Stimulated activated CD4-positive, alpha-beta T cell treated with anti-CD3 and anti-CD28 coated beads, TNF-alpha, amount 100 ng/mL, for 4 hours (primary cell): ENCODE data around the gene METAP2.

Source experiments
- DNase-seq, 3 experiments: peaks; one replicate each; pipeline ENCODE4 v3.0.0-alpha.2; 2020; ENCODE audit warnings: low read depth in 3 of 3

Gene METAP2

DNA sequence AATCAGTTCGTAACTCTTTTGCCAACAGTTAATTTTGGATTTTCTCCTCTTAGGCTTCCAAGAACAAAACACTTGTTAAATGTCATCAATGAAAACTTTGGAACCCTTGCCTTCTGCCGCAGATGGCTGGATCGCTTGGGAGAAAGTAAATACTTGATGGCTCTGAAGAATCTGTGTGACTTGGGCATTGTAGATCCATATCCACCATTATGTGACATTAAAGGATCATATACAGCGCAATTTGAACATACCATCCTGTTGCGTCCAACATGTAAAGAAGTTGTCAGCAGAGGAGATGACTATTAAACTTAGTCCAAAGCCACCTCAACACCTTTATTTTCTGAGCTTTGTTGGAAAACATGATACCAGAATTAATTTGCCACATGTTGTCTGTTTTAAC, 39.6 kb downstream of the METAP2 start:
- DNase-seq, result no peak

GRCh38 chr12:95515197-95515596, 41.2 kb downstream of the METAP2 start:
- DNase-seq, result no peak

DNA sequence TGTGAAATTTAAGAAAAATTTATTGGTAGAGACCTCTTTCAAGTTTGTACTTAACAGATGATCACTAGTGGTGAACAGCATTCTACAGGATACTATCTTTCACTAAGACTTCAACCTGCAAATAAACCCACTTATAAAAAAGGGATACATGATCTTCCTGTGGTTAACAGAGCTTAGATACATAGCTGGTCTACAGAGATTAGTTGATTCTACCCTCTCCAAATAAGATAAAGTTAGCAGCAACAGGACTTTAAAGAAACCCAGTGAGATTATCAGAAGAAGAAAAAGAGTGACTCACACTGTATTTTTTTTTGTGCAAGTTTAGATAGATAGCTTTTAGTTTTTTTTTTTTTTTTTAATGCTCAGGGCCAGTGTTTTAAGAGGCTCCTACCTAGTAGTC, 42.8 kb downstream of the METAP2 start:
- no peak for DNase-seq

GRCh38 chr12:95517246-95517645, 43.3 kb downstream of the METAP2 start:
- DNase-seq, result no peak

- DNase-seq, result no peak
Measured at GRCh38 chr12:95518944-95519343, 45.0 kb downstream of the METAP2 start.

DNA sequence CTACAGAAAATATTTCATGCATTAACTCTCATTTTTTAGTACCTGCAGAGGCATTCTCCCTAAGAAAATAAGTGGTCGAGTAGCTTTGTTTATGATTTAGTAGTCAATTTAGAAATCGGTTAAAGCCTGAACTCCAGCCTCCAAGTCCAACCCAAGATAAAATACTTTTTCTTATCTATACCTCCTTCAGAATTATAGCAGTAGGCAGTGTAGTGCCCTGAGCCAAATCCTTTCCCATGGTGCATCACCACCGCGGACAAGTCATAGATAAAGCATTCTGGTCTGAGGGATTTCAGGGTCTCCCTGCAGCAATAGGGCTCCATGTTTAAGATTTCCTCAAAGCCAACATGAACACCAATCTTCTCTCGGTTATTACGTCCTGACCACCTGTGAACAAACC, 46.9 kb downstream of the METAP2 start:
- DNase-seq, result no peak

DNA sequence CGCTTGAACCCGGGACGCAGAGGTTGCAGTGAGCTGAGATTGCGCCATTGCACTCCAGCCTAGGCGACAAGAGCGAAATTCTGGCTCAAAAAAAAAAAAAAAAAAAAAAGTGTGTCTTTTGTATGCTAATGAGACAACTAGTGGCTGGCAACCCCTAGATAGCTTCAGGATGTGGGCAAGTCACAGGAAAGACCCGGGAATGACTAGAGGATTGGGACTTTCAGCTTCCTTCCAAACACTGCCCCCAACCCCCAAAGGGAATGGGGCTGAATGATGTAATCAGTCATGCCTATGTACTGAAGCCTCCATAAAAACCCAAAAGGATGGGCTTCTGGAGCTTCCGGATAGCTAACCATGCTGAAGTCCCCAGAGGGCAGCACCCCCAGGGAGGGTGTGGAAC, 48.7 kb downstream of the METAP2 start:
- no peak for DNase-seq

GRCh38 chr12:95528431-95528830, 54.5 kb downstream of the METAP2 start:
- no peak for DNase-seq

- DNase-seq, result no peak
Measured at GRCh38 chr12:95529693-95530225, 55.8 kb downstream of the METAP2 start.

DNA sequence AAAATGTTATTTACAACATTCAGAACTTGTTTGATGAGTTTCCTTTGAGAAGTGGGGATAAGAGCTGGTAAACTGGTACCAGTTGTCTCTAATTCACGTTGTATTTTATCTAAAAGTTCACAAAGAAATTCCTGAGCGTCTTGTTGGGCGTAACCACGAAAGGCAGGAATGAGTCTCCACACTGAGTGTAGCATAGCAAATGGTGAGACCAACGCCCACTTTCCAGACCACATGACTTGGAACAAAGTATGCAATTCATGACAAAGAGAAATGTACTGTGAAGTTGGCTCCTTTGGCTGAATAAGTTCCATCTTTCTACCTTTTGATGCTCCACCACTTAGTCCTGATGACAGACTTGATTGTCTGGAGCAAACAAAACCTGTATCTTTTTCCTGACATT, 58.9 kb downstream of the METAP2 start:
- no peak for DNase-seq

DNA sequence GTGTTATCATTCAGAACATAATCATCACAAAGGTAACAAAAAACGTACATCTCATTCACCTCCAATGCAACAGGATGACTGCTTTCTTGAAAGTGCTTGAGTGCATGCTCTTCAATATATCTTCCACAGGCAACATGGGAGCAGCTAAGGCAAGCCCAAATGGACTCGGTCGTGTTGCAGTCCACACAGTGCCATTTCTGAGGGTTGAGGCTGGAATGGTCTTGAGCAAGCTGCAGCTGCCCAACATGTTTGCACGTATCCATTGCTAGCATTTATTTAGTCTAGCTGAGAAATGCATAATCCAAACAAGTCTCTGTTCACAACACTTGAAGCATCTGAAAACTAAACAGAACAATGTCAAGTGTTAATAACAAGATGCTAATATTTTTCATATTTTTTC, 60.0 kb downstream of the METAP2 start:
- no peak for DNase-seq

DNA sequence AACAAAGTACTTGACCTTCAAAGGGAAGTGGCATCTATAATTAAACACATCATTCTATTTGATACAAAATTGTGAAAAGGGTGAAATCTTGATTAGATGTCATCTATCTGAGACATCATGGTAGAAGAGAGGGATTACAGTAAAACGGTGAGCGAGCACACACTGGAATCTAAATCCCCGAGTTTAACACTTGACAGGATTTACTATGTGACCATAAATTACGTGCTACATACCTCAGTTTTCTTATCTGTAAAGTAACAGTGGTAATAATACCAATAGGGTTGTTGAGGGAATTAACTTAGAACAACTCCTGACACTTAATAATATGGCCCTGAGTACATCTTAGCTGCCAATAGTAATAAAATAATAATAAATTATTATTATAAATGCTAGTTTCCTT, 64.1 kb downstream of the METAP2 start:
- no peak for DNase-seq

DNA sequence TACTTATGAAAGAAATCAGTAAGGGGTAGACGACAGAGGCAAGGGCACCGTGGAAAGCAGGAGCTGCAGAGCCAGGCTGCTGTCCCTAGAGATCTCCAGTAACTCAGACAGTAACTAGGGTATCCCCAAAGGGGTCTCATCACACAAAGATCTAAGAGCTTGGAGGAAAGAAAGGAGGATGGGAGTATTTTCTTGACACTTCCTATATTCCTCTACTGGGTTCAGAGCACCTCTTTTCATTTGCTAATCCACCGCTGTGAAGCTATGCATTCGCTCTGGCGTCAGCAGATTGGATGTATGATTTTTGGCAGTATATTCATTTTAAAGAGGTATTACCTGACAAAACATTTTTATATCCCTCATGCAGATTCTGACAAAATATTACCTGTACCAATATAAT, 64.7 kb downstream of the METAP2 start:
- DNase-seq, result no peak

GRCh38 chr12:95541436-95541835, 67.5 kb downstream of the METAP2 start:
- DNase-seq, result no peak

DNA sequence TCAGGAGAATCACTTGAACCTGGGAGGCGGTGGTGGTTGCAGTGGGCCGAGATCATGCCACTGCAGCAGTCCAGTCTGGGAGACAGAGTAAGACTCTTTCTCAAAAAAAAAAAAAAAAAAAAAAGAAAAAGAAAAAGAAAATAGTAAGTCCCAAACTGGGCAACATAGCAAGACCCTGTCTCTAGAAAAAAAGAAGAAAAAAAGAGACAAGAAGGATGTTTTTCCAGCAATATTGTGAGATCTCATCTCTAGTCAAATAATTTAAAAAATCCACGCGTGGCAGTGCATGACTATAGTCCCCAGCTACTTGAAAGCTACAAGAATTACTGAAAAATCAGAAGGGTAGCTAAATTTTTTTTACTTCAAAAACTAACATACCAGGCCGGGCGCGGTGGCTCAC, 69.4 kb downstream of the METAP2 start:
- no peak for DNase-seq

- DNase-seq, result no peak
Measured at GRCh38 chr12:95544756-95545155, 70.8 kb downstream of the METAP2 start.

GRCh38 chr12:95545303-95545702, 71.4 kb downstream of the METAP2 start:
- no peak for DNase-seq

DNA sequence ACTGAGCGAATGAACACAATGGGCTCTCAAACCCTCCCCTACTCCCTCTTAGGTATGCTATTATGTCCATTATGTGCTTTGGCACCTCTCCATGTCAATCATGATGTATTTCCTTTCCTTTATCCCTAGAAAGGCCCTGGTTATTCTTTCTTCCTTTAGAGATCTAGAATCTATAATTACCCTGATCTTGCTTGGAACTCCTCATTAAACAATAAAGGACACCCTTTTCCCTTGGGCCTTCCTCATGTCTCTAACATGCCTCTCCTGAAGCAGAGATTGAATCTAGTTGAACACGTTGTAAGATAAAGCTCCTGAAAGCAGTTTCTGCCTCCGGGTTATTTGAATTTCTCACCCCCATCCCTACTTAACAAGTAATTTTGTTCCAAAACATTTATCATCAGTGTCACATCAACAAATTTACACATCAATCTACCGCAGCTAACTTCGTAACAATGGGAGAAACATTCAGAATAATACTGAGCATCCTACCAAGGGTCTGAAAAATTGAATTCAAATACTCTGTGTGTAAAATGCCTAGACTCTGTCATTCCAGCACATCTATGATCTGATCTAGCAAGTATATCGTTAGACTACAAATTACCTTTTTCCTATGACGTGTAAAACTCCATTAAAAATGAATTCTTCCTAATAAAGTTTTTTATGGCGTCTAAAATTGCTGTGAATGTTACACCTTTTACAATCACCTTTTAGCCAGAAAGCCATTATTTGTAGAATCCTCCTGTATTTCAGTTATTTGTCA, 72.0 kb downstream of the METAP2 start:
- no peak for DNase-seq

DNA sequence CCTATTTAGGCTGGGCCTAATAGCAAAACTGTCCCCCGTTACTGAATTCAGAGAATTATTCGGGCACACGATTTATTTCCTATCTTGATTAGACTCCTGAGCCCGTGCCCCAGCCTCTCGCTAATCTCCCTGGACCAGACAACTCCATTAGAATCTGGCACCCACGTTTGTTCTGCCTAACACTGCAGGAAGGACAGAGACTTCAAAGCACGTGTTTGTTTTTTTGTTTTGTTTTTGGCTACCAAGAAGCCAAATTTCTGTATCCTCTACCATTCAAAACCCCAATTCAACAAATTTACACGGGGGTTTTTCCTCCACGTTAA, 72.5 kb downstream of the METAP2 start:
- DNase-seq, result no peak

DNA sequence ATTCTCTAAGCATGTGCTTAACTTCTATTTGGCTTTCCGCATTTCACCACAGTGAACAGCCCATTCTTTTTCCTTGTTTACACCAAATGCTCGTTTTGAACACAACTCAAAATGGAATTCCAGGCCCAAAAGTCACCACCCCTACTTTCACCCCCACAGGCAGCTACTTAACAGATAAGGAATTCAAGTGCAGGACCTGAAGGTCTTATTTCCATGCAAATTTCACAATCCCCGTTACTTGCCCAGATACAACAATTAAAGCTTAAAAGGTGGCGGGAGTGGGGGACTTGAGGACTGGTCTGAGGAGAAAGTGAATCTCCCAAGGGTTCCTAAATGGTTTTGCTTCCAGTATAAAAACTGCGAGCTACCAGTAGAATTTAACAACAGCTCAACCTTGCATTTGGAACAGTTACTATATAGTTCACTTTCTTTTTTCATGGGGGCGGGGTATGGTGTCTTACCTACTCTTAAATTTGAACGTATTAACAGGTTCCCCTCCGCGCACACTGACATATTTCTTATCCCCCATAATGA, 73.6 kb downstream of the METAP2 start:
- no peak for DNase-seq

DNA sequence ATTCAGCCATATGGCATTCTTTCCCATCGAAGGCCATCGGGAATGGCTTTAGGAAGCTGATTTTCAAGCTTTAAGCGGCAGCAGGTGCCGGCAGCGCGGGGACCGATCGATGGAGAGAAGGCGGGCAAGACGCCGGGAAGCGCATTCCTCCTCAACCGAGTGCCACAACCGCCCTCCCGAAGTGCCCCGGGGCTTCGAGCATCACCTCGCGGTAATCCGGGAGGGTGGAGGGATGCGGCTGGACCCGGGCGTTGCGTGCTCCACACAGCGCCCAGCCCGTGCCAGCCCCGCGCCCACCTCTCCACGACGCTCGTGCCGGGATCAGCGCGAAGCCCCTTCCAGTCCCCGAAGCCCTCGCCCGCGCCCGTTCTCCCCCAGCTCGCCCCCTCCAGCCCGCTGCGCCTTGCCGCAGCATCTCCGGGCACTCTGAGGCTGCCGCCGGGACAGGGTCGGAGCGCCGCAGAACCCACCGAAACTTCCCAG, 74.1 kb downstream of the METAP2 start:
- DNase-seq, result peak in 2 of 3 experiments; percentile 5 to 31

DNA sequence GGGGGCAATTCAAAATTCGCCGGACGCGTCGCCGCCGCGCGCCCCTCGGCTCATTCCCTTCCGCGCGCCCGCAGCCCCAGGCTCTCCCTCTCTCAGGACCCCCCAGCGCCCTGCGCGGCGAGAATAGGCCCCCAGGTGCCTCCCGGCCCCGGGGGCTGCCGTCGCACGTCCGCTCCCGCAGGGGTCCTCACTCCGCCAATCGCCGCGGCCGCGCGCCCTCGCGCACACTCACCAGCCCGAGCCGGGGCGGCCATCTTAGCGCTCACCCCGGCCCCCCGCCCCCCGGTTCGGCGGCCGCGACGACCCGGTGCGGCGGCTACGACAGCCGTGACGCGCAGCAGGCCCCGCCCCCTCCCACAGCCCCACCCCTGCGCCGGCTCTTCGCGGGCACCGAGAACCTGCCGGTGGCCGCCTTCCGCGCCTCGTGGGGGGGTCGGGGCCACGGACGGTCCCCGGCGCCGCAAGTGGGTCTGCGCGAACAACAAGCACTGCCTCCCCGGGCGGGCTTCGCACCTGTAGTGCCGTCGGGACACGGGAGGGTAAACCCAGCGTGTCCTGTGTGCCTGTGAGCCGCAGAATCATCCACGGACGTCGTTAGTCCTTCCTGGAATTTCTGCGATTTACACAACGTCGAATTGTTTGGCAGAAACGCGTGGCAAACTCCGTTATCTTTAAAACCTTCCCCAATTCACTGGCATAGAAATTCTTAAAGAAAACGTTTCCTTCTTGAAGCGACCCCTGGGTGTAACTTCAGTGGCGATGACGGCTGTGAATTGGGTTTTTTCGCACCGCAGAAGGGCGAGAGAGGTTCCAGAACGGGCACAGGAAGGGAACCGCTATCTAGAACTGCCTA, 74.8 kb downstream of the METAP2 start:
- DNase-seq, result peak; percentile 51 to 63 (median 58)
